GM19238 (cell line): ENCODE measurements around the gene TFAP2B.

Experiments
- DNase-seq: peaks from one replicate; pipeline ENCODE4 v3.0.0; 2011; ENCODE audit warnings: low spot score; ENCODE audit not compliant: insufficient read length

Gene TFAP2B

DNA sequence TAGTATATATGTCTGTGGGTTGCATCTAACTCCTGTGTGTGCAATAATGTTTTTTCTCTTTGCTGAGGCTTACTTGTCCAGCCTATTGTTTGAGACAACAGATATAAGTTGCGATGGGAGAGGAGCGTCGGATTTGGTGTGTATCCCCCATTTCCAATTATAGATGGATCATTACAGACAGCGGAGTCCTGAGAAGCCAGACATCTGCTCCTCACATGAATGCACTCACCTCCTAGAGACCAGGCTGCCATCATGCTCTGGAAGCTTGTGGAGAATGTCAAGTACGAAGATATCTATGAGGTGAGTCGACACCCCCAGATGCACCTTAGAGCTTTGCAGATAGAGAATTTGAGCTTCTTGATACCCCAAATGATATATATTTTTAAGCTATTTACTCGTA, at the start of gene TFAP2B:
TSS of gene TFAP2B (plus strand) at position 199 of the 400 bp plus-strand sequence. CDS start at position 220, 21 bp downstream.
- no peak for DNase-seq

DNA sequence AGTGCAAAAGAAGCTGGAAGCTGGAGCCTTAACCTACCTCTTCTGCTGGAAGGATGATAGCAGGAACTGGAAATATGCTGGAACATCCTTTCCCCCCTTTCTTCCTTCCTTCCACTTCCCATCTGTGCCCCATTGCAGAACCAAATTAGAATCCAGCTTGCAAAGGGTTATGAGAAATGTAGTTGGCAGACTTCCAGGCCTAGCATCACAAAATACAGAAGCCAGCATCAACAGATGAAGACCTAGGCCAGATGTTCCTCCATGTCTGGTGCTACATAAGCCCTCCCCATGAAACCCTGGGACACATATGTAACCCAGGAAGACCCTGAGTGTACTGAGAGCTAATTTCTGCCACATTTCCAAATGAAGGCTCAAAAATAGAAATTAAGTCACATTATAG, 40.0 kb upstream of the TFAP2B start:
- no peak for DNase-seq

DNA sequence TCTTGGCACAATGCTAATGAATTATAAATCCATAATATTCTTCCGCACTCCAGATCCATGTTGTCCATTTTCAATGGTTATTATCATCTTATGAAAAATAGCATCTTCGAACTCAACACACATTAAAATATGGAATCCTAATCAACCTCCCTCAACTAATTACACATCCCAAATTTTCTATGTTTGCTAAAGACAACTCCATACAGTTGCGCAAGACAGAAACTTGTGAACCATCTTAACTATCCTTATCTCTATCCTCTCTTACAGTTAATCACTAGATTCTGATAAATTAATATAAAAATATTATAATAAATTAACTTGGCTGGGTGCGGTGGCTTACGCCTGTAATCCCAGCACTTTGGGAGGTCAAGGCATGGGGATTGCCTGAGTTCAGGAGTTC, 38.3 kb upstream of the TFAP2B start:
- DNase-seq, result no peak

DNA sequence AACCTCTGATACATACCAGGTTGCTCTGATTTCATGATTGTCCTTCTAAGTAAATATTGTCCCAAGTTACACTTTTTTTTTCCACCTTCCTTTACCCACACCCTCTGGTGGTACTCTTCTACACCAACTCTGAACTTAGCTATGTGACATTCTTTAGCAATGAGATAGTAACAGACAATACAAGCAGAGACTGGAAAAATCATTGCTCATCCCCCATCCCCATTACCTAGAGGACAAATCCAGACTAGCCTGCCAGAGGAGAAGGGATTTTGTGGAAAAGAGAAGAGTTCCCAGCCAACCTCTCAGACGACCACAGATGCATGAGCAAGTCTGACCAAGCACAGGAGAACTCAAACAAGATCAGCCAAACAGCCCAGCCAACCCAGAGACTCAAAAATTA, 32.8 kb upstream of the TFAP2B start:
- no peak for DNase-seq

DNA sequence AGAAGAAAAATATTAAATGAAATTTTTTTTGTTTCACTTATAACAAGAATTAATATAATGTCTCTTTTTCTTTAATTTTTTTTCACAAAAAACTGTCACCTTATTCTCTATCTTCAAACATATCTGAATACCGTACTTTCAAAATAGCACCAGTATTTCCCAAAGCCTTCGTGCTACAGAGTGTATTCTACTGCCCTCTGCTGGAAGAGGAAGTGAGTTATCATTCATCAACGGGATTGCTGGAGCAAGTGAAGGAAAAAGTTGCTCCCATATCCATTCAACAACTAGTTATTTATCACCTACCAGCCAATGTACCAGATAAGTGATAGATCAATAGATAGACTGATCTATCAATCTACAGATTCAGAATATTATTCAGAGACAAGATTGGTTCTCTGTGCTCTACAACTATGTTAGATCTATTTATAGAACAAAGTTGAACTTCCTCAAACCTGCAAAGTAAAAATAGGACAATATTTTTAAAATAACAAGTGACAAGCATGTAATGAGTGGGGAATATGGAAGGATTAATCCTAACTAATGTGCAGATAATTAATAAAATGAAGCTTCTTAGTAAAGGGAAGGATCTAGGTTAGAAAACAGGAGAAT, 26.7 kb upstream of the TFAP2B start:
- DNase-seq, result peak; percentile 7

DNA sequence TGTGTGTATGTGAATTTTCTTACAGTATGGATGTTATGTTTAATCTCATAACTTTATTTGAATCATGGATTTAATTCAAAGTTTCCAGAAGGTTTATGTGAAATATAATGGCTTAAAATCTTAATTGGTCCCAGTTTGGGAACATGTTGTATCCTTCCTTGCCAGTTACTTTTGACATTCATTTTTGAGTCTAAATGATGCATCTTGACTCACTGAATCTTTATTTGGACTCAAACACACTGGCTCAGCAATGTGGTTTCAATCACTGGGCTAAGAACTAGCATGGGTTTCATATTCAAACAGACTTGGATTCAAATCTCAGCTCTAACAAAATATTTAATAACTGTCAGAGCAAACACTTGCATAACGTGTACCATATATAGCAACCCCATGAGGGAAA, 25.9 kb upstream of the TFAP2B start:
- DNase-seq, result no peak

DNA sequence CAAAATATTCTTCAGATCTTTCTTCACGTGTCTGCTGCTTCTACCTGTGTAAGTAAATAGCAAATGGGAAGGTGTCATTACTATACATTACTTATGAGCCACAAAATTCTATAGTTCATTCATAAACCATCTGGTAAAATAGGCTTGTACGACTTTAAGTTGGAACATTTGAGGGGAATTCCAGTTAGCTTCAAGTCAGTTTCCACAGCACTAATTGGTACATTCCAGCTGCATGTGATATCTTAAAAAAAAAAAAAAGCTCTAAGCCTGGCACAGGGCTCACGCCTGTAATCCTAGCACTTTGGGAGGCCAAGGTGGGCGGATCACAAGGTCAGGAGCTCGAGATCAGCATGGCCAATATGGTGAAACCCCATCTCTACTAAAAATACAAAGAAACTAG, 23.1 kb upstream of the TFAP2B start:
- no peak for DNase-seq

DNA sequence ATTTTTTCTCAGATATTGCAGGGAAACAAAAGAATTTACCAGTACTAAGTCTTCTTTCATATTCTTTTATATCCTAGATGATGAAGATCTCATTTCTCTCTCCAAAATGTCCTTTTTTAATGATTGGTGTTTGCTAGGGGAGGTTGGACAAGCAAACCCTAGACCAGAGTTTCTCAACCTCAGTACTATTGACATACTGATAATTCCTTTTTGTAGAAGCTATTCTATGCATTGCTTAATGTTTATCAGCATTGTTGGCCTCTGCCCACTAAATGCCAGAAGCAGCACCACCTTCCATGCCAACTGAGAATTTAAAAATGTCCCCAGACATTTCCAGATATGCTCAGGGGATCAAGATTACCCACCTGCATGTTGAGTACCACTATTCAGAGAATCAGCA, 14.4 kb upstream of the TFAP2B start:
- DNase-seq, result no peak

DNA sequence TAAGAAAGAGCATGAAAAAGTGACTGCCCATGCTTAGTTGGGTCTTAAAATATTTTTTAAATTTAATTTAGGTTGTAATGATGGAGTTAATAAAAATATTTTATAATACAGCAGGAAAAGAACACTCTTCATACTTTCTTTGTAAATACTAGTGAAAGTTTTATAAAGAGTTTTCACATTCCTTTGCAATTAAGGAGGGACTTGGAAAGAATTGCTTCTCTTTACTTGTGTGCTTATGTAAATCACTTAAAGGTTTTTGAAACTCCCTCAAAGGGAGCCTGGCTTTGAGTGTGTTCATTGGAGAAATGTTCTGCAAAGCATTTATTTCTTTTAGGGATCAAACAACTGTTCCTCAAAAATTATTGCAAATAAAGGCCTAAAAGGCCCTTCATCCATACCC, 11.6 kb upstream of the TFAP2B start:
- no peak for DNase-seq

DNA sequence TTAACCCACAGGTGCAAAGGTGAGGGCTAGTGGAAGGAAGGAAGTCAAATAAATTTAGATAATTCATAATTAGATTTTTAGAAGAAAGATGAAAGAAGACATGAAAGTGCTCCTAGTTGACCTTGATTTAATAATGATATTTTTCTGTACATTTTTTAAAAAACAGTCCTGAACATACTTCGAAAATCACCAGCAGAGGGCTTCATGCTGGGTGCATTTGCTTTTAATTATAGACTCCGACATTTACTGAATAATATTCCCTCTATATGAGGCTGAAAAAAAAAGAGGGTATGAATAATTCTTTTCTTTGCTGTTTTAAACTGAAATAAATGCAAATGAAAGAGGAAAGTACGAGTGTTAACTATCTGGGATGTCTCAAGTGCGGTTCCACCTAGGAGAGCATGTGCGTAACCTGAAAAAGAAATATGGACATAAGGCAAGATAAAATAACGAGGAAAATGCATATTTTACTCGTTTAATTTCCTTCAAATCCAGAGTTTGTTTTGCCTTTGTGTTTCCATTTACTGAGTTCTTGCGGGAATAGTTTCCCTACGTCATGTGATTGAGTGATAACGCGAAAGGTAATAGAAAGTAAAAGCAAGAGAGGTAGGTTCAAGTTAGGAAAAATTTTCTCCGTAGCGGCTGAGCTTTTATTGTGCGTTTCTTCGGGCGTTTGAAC, 3.1 kb upstream of the TFAP2B start:
- DNase-seq, result no peak

DNA sequence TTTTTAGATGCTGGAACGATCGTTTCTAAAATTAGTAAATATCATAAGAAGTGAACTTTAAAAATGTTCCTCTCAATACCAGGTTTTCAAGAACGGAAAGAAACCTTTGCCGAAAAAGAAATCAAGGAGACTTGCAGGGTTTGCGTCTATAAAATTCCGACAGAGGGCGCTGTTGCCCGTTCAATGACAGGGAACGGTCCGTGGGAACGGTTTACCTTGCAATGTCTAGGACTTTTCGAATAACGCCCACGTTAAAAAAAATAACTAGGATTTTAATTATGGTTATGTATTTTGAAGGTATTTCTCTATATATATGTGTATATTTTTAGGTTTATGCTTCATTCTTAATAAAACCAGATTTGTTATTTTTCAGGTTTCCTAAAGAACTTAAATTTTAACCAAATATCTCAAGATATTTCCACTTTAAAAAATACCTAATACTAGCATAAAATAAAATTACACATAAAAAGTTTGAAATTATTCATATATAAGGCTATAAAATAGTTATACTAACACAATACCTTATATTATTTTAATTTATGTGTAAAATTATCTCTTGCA, 2.5 kb upstream of the TFAP2B start:
- DNase-seq, result peak; percentile 42

DNA sequence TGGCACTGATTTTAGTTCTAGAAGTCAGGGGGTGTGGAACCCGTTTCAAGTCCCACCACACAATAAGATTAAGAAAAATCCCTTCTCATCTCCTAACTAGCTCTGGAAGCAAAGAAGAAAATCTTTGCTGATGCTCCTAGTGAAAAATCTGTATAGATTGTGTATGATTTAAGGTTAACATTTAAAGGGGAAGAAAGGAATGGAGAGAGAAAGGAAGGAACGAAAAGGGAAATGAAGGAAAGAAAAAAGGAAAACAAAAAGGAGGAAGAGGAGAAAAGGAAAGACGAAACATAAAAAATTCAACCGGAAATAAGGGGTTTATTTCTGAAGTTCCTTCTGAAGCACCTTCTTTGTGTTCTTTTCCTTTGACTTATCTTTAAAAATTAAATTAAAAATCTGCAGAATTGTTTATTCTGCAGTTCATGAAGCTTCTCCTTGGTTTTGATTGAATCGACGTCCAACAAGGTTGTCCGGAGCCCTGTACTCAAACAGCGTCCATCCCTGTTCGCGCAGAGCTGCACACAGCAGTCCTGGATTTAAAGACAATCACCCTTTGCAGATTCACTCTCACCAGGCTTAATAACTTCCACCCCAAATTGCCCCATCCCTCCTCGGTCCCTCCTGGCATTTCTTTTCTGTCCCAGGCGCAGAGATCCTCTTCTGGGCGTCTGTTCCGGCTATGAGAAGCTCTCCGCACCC, 1.6 kb upstream of the TFAP2B start:
- DNase-seq, result no peak

DNA sequence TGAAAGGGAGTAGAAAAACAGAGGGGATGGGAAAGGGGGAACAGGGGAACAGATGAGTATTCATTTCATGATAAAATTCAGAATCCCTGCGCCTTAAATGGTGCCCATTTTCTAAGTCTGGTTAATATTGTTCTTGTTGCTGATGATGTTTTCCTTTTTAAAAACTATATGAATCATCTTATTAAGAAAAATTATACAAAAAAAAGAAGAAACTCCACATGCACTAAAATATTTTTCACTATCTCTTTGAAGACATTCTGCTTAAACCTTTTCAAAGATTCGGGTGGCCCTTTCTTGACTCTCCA, 1.1 kb upstream of the TFAP2B start:
- no peak for DNase-seq

DNA sequence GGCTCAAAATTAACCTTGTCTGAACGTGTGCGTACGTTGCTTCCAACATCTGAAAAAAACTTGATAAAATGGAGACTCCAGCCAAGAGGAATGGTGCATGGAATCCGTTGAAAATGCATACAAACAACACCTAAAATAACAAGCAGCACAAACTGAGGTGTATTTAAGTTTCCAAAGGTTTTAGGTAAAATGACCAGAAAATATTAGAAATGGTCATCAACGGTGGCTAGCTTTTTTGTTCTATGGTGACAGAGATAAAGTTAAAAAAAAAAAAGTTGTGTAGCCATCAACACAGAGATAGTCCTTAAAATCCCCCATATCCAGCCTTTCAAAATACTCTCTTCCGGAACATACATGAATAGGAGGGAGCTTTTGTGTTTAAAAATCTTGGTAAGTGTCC, 651 bp upstream of the TFAP2B start:
- DNase-seq, result no peak

DNA sequence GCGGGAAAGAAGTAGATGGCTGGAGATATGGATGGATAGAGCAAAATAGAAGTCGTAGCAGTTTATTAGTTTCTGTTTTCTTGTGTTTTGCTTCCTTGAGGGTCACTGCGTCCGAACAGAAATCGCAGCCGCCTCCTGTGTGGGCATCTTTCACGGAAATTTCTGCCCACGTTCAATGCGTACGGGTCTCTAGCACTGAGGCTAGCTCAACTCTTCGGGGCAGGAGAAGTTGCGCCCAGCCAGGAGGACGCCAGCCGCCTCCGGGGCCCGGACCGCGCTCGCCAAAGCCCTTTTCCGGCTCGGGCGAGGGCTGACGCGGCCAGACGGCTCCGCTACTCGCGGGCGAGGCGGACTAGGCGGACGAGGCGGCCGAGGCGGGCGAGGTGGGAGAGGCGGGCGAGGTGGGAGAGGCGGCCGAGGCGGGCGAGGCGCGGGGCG, 814 bp downstream of the TFAP2B start:
- DNase-seq, result no peak

DNA sequence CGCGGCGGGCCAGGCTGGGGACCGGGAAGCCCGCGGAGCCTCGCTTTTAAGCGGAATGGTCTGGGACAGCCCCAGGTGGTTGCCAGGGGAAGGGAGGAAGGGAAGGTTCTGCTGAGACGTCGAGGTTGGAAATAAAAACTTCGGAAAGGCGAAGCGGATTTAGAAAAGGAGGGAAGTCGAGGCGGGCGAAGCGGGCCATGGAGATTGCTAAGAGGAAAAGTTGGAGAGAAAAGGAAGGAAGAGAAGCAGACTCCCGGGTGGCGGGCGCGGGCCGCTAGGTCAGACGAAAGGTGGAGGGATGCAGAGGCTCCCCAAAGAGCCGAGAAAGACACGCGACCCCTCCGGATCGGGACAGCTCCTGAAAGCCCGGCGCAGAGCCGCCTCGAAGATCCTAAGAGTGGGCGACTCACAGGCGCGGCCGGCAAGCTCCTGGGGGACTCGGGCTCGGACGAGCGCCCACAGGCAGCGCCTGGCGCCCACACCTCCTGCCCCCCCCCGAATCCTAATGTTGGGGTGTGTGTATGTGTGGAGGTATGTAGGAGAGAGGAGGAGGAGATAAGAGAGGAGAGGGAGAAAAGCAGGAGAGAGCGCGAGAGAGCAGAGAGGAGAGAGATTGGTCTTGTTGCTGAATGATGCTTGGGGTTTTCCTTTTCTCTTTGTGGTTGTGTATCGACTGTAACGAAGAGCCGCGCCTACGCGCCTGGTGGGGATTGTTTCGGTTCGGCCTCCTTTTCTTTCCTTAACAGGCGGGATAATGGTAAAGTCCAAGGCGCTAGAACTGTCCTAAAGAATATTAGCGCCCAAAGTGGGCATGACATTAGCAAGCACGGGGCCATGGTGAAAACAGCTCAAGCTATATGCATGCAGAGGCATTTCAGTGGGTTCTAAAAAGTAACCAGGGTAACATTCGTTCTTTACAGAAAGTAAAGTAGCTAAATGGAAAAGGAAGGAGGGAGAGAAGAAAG, 1.5 kb downstream of the TFAP2B start:
- no peak for DNase-seq

DNA sequence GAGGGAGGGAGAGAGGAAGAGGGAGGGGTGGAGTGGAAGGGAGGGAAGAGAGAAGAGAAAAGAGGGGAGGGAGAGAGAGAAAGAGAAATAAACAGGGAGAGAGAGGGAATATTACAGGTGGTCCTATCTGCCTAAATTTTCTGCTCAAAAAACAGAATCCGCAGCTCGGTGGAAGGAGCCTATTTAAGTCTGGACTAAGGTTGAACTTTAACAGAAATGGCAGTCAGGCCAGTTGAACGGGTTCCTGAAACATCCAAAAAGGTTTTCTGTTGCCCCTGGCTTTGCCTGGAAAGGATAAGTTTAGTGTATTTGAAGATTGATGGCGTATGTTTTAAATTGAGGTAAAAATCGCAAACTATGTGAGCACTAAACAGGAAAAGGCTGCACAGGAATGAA, 2.2 kb downstream of the TFAP2B start:
- DNase-seq, result no peak

DNA sequence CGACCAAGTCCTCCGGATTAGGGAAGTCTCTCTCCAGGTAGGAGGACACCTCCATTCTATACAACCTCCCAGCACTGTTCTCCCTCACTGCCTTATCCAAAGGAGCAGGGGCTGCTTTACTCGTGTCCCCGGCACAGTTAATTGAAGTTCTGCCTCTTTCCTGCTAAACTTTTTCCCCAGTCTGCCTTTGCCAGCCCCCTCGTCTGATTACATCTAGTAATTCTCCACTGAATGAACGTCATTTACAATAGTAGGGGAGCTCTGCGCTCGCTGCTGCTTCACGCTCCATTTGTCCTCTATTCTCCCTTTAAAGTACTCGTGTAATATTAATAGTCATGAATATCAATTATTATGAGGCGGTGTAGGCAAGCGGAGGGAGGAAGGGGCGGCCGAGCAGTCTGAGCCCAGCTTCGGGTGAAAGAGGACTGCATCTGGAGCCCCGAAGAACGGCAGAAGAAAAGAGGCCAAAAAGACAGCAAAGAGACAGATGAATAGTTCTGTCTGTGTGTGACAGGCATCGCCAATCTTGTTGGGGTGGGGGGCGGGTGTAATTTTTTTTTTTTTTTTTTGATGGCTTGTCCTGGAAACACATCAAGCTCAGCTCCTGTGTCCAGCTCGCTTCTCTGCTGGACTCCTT, 2.9 kb downstream of the TFAP2B start:
- no peak for DNase-seq

DNA sequence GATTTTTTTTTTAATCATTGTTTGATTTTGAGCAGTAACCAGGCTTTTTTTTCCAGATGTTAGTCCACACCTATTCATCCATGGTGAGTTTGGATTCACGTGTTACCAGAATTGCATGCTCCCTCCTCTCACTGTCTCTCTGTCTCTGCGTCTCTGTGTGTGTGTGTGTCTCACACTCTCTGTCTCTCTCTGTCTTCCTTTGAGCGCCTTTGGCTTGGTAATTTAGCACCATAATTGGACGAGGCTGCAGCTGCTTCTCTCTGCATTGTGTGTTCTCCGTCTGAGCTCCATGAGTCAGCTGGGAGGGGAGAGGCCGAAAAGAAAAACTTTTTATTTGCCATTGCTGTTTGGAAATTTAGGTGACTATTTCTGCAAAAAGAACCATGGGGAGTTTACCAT, 3.4 kb downstream of the TFAP2B start:
- no peak for DNase-seq

DNA sequence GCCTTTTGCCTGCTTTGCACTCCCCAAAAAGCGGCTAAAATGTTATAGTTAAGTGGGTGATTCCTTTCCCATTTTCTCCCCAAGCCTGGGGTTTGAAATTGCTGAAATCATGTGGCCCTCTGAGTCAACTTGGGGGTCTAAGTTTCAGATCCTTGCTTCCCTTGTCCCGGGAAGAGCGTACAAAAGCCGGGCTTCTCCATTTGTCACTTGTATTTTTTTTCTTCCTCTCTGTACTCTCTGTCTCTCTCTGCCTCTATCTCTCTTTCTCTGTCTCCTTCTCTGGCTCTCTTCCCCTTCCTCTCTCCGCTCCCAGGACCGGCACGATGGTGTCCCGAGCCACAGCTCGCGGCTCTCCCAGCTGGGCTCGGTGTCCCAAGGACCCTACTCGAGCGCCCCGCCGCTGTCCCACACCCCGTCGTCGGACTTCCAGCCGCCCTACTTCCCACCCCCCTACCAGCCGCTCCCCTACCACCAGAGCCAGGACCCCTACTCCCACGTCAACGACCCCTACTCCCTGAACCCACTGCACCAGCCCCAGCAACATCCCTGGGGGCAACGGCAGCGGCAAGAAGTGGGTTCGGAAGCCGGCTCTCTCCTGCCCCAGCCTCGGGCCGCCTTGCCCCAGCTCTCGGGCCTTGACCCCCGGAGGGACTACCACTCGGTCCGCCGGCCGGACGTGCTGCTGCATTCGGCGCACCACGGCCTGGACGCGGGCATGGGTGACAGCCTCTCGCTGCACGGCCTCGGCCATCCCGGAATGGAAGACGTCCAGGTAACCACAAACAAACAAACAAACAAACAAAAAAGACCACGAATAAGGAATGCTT, 4.6 kb downstream of the TFAP2B start:
- DNase-seq, result no peak
